Common myeloid progenitor, CD34-positive (primary cell): Measurements from ENCODE around the gene SOCS3.

Experiments used
- CTCF ChIA-PET: fragments of 350-600 bp; sonication (Branson Sonifier 250); formaldehyde crosslinking; loops from one replicate; lab custom pipeline; 2021; ENCODE audit warnings: antibody characterized with exemption; lab: Charles Lee
- POLR2A ChIA-PET: fragments of 350-600 bp; sonication (Branson Sonifier 250); formaldehyde crosslinking; loops from one replicate; lab custom pipeline; 2021; ENCODE audit warnings: antibody characterized with exemption; lab: Charles Lee
- DNase-seq, 3 donors: peaks; one replicate each; pipeline versions ENCODE4 v3.0.0 to v3.0.0-alpha.2; 2013
- H3K27ac ChIP-seq, 2 experiments: 1 replicate in 1 of 2; 2 replicates in 1 of 2; pipeline ENCODE4 v1.7.0; 2013; ENCODE audit warnings: inconsistent platforms in 2 of 2, low read length in 2 of 2, mild to moderate bottlenecking in 2 of 2, low read depth in 1 of 2, moderate library complexity in 1 of 2; ENCODE audit not compliant: severe bottlenecking in 2 of 2, insufficient read depth in 1 of 2, poor library complexity in 1 of 2
- H3K27me3 ChIP-seq, 5 experiments: replicated peaks in 2 of 5; 1 replicate in 3 of 5; 2 replicates in 2 of 5; pipeline versions ENCODE4 v1.6.1 to v1.7.0; 2013; ENCODE audit warnings: low read length in 4 of 5, mild to moderate bottlenecking in 2 of 5, moderate library complexity in 2 of 5, inconsistent platforms in 1 of 5; ENCODE audit not compliant: insufficient read depth in 5 of 5, control insufficient read depth in 4 of 5
- H3K36me3 ChIP-seq, 4 experiments: 1 replicate in 2 of 4; 2 replicates in 2 of 4; pipeline versions ENCODE4 v1.6.1 to v1.7.0; 2013; ENCODE audit warnings: low read length in 3 of 4, control low read depth in 1 of 4, mild to moderate bottlenecking in 1 of 4; ENCODE audit not compliant: control insufficient read depth in 4 of 4, insufficient read depth in 4 of 4
- H3K4me1 ChIP-seq, 4 experiments: 1 replicate in 3 of 4; 2 replicates in 1 of 4; pipeline versions ENCODE4 v1.6.1 to v1.7.1; 2013; ENCODE audit warnings: low read length in 3 of 4, mild to moderate bottlenecking in 3 of 4, control low read depth in 1 of 4, inconsistent platforms in 1 of 4, moderate library complexity in 1 of 4; ENCODE audit not compliant: control insufficient read depth in 4 of 4, insufficient read depth in 4 of 4; ENCODE audit errors: control extremely low read depth in 1 of 4
- H3K4me3 ChIP-seq, 7 experiments: 1 replicate in 4 of 7; 2 replicates in 3 of 7; pipeline versions ENCODE4 v1.5.1 to v1.7.0; 2013; ENCODE audit warnings: mild to moderate bottlenecking in 7 of 7, low read length in 6 of 7, moderate library complexity in 6 of 7, inconsistent platforms in 2 of 7, low read depth in 2 of 7, control low read depth in 1 of 7; ENCODE audit not compliant: insufficient read depth in 4 of 7, control insufficient read depth in 1 of 7; ENCODE audit errors: extremely low read depth in 1 of 7
- H3K9me3 ChIP-seq, 5 experiments: 1 replicate in 4 of 5; 2 replicates in 1 of 5; pipeline versions ENCODE4 v1.6.1 to v1.7.1; 2013; ENCODE audit warnings: low read length in 4 of 5, mild to moderate bottlenecking in 2 of 5, inconsistent platforms in 1 of 5, low read depth in 1 of 5, moderate library complexity in 1 of 5; ENCODE audit not compliant: control insufficient read depth in 4 of 5, insufficient read depth in 2 of 5; ENCODE audit errors: control extremely low read depth in 1 of 5
- WGBS: methylation state at CpG from one replicate; pipeline ENCODE4 v1.1.5; 2013; ENCODE audit not compliant: insufficient coverage; 5-methylcytosine and 5-hydroxymethylcytosine counted together

Gene SOCS3

DNA sequence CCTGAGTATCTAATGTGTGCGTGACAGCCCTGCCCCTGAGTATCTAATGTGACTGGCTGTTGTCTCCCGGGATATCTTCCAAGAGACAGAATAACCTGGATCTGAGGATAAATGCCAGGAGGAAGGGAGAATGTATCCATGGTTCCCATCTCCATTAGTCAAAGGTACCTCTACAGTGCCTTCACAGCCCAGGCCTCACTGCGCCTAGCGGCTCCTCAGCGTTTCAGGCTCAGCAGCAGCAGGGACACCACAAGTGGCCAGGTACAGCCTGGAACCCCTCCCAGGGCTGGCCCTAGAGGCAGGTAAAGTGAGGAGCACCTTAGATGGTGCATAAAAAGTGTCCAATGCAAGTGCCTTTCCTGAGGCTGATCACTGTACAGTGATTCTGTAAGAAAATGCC lies 32.0 kb downstream of the SOCS3 start:
- 90% methylated on average over 5 of the region's 5 CpGs for WGBS
- Histone ChIP-seq H3K4me3 (no peak overlapping the region), H3K27me3 (no peaks in the 10 kb centered on the region), H3K9me3 (no peaks in the 10 kb centered on the region), H3K27ac (no peak overlapping the region), H3K4me1 (peaks cover 0 to 65% (median 49%) of the 10 kb centered on the region in 4 experiments), H3K36me3 (no peaks in the 10 kb centered on the region)
- ChIA-PET CTCF (no interaction called here), POLR2A (no interaction called here)
- DNase-seq, result no peak

DNA sequence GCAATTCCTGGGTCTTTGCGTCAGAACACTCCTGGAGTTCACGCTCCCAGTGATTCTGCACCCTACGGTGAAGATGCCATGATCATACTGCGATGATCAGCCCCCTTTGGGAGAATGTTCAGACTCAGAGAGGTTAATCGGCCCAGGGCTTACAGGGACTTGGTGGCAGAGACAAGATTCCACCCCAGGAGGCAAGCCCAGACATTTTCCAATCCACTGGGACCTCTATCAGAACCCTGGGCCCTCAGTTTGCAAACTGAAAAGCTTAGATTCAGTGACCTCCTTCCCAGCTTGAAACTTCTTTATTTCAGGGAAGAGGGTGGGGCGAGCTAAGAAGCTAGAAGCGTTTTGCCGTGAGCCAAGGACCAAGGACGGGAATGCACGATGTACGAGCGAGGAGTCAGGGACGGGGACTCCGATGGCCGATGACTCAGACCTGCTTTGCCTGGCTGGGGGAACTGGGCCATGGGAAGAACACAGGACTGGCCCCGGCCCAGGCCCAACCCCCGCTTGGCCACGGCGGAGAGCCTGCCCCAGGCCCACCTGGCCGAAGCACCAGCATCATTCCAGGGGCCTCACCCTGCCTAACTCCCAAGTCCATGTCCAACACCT lies 34.7 kb downstream of the SOCS3 start:
- DNase-seq, result no peak
- H3K36me3 ChIP-seq, result no peaks in the 10 kb centered on the region
- H3K9me3 ChIP-seq, result no peaks in the 10 kb centered on the region
- POLR2A ChIA-PET, result interaction anchor here (0.7 to 1.4 kb wide), 2 partner anchors 9 to 15 kb away, joined by 3 to 4 read pairs; no protein-coding TSS in a partner anchor
- H3K4me3 ChIP-seq, result peak overlapping the region in 5 of 7 experiments; percentile 11 to 55 (median 23)
- 89% methylated on average over 20 of the region's 20 CpGs for WGBS
- CTCF ChIA-PET, result interaction anchor here (0.8 to 2.3 kb wide), 7 partner anchors 9 to 75 kb away, joined by 3 to 6 read pairs (median 4); no protein-coding TSS in a partner anchor
- H3K4me1 ChIP-seq, result peaks cover 0 to 61% (median 54%) of the 10 kb centered on the region in 4 experiments
- H3K27ac ChIP-seq, result peak overlapping the region; percentile 51 to 75
- no peaks in the 10 kb centered on the region for H3K27me3 ChIP-seq

DNA sequence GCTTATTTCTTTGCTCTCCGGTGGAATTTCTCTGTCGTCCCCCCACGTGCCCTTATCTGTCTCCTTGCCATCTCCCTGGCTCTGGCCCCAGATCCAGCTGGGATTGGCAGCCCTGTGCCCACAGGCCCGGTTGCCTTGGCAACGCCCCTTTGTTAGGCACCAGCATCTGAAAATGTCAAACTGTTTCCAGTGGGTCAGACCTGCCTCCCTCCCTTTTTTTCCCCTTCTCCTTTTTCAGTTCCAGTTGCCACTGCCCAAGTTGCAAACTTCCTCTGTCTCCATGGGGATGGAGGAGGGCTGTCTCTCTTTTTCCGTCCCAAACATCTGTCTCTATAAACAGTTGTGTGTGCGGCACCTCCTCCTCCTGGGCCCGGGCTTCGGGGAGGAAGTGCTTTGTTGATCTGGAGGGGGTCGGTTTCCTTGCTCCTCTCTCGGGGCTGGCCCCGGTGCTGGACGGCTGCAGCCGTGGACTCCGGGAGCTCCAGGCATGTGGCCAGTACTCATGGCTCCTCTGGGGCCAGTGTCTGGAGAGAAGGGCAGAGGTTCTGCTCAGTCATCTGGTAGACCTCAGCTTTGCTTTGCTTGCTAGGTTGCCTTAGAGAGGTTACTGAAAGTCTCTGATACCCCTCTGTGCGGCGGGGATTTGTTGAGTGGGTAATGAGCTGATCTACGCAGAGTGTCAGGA lies 35.3 kb downstream of the SOCS3 start:
- WGBS, result 10% methylated on average over 16 of the region's 18 CpGs
- POLR2A ChIA-PET, result interaction anchor here (0.7 to 1.4 kb wide), 3 partner anchors 8 to 16 kb away, joined by 3 to 4 read pairs (median 3); no protein-coding TSS in a partner anchor

DNA sequence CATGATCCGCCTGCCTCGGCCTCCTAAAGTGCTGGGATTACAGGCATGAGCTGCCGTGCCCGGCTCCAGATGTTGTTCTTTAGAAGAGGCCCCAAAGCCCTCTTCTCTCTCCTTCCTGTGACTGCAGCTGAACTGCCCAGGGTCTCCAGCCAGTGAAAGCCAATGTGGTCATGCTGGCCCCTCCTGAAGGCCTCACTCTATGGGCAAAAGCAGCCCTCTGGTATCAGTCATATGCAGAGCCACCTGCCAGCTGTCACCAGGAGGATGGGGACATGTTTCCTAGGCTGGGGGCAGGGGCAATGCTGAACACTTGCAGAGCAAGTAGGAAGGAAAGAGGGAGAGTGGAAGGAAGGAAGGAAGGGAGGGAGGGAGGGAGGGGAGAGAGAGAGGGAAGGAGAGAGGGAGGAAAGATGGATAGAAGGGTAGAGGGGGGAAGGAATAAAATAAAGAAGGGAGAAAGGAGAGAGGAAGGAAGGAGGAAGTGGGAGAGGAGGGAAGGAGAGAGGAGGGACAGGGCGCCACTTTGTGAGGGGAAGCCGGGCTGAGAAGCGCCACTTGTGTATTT lies 36.0 kb downstream of the SOCS3 start:
- POLR2A ChIA-PET, result interaction anchor here (0.9 kb wide), 1 partner anchor 17 kb away, joined by 3 read pairs; no protein-coding TSS in a partner anchor
- no peaks in the 10 kb centered on the region for H3K9me3 ChIP-seq
- H3K27me3 ChIP-seq, result no peaks in the 10 kb centered on the region
- DNase-seq, result peak in 1 of 3 donors; percentile 66
- CTCF ChIA-PET, result interaction anchor here (0.8 to 2.0 kb wide), 4 partner anchors 15 to 73 kb away, joined by 3 to 6 read pairs (median 4); no protein-coding TSS in a partner anchor
- H3K27ac ChIP-seq, result peak overlapping the region; percentile 51 to 75
- H3K4me1 ChIP-seq, result peaks cover 0 to 56% (median 46%) of the 10 kb centered on the region in 4 experiments
- peak overlapping the region in 1 of 7 experiments; percentile 55 for H3K4me3 ChIP-seq
- no peaks in the 10 kb centered on the region for H3K36me3 ChIP-seq
- WGBS, result 54% methylated on average over 7 of the region's 7 CpGs

More for the DNA sequence above, 35.3 kb downstream of the SOCS3 start:
- CTCF ChIA-PET, result interaction anchor here (0.8 to 2.3 kb wide), 8 partner anchors 8 to 74 kb away, joined by 3 to 6 read pairs (median 4); no protein-coding TSS in a partner anchor
- peak overlapping the region; percentile 51 to 75 for H3K27ac ChIP-seq
- peak; percentile 66 to 94 (median 93) for DNase-seq
- H3K9me3 ChIP-seq, result no peaks in the 10 kb centered on the region
- no peaks in the 10 kb centered on the region for H3K27me3 ChIP-seq
- H3K36me3 ChIP-seq, result no peaks in the 10 kb centered on the region
- peak overlapping the region in 5 of 7 experiments; percentile 11 to 55 (median 23) for H3K4me3 ChIP-seq
- H3K4me1 ChIP-seq, result peaks cover 0 to 57% (median 50%) of the 10 kb centered on the region in 4 experiments

DNA sequence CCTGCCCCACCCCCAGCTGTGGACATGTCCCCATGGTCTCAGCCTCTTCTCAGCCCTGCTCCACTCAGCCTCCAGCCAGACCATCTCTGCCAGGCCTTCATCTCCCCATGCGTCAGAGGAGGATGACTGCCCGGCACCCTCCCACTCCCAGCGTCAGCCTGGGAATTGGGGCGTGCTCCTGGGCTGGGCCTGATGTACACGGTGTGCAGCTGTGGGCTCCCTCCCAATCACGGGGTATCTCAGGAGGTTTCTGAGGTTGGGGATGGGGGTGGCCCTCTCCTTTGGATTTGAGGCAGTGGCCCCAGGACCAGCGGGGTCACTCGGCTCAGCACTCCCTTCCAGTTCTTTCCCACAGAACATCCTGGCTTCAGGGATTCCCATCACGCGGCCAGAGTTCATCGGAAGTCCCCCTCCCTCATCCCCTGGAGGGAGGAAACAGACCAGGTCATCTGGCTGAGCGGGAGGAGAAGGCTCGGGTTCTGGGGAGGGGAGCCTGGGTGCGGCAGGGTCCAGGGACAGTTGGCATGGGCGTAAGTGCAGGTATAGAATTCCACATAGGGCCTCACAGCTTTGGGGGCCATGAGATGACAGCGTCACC lies 36.9 kb downstream of the SOCS3 start:
- WGBS, result 88% methylated on average over 8 of the region's 16 CpGs
- Histone ChIP-seq H3K36me3 (no peaks in the 10 kb centered on the region), H3K9me3 (no peaks in the 10 kb centered on the region), H3K4me3 (peak overlapping the region in 1 of 7 experiments; percentile 10), H3K27ac (no peak overlapping the region), H3K4me1 (peaks cover 0 to 57% (median 47%) of the 10 kb centered on the region in 4 experiments), H3K27me3 (no peaks in the 10 kb centered on the region)
- ChIA-PET CTCF (interaction anchor here (0.8 to 1.8 kb wide), 2 partner anchors 16 to 32 kb away, joined by 3 to 4 read pairs; no protein-coding TSS in a partner anchor), POLR2A (no interaction called here)
- DNase-seq, result no peak

DNA sequence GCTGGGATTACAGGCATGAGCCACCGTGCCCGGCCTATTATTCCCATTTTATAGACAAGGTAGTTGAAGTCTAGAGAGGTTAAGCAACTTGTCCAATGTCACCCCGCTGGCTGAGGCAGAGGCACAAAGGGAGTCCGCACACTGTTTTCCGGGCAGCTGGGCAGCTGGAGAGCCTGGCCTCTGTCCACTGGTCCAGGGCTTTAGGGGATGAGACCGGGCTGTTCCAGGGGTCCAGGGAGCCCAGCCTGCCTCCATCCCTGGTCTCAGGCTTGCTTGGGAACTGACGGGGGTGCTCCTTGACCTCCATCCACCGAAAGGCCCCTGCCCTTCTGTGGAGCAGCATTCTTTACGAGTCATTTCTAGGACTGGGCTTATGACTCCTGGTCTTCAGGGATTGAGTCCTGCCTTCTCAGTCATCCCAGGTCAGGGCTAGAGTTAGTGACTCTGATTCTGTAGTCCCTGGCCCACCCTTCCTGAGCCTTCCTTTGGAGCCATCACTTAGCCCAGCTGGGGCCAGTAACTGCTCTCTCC lies 37.5 kb downstream of the SOCS3 start:
- Histone ChIP-seq H3K36me3 (no peaks in the 10 kb centered on the region), H3K4me3 (no peak overlapping the region), H3K27ac (no peak overlapping the region), H3K27me3 (no peaks in the 10 kb centered on the region), H3K9me3 (no peaks in the 10 kb centered on the region), H3K4me1 (peaks cover 0 to 61% (median 51%) of the 10 kb centered on the region in 4 experiments)
- WGBS, result 98% methylated on average over 9 of the region's 9 CpGs
- CTCF ChIA-PET, result interaction anchor here (1.8 kb wide), 1 partner anchor 16 kb away, joined by 4 read pairs; no protein-coding TSS in a partner anchor
- DNase-seq, result no peak
- POLR2A ChIA-PET, result no interaction called here
